ENCODE measurements around the gene CASKIN1.

CASKIN1 gene

DNA sequence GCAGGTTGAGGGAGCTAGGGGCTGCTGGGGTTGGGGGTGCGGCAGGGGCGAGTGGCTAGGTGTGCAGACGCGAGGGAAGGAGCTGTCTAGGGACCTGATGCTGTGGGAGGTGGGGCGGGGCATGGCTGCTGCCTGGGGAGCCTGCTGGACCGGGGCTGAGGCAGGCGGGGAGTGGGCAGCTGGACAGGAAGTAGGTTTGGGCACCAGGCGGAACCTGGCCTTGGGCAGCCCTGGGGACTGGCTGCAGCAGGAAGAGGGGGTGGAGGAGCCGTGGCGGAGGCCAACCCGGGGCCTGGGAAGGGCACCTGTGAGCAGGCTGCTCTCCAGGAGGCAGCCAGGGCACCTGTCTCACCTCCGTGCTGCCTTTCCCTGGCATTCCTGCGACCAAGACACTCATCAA lies 34.0 kb upstream of the CASKIN1 start:
- H3K27ac ChIP-seq, result no peak overlapping the region
- no peak for TF ChIP-seq ZFX (IDR thresholded peaks at IDR 0.05; ENCODE audit: borderline replicate concordance)
- TF ChIP-seq, protein P1, sequence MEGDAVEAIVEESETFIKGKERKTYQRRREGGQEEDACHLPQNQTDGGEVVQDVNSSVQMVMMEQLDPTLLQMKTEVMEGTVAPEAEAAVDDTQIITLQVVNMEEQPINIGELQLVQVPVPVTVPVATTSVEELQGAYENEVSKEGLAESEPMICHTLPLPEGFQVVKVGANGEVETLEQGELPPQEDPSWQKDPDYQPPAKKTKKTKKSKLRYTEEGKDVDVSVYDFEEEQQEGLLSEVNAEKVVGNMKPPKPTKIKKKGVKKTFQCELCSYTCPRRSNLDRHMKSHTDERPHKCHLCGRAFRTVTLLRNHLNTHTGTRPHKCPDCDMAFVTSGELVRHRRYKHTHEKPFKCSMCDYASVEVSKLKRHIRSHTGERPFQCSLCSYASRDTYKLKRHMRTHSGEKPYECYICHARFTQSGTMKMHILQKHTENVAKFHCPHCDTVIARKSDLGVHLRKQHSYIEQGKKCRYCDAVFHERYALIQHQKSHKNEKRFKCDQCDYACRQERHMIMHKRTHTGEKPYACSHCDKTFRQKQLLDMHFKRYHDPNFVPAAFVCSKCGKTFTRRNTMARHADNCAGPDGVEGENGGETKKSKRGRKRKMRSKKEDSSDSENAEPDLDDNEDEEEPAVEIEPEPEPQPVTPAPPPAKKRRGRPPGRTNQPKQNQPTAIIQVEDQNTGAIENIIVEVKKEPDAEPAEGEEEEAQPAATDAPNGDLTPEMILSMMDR (IDR thresholded peaks at IDR 0.05), result no peak

DNA sequence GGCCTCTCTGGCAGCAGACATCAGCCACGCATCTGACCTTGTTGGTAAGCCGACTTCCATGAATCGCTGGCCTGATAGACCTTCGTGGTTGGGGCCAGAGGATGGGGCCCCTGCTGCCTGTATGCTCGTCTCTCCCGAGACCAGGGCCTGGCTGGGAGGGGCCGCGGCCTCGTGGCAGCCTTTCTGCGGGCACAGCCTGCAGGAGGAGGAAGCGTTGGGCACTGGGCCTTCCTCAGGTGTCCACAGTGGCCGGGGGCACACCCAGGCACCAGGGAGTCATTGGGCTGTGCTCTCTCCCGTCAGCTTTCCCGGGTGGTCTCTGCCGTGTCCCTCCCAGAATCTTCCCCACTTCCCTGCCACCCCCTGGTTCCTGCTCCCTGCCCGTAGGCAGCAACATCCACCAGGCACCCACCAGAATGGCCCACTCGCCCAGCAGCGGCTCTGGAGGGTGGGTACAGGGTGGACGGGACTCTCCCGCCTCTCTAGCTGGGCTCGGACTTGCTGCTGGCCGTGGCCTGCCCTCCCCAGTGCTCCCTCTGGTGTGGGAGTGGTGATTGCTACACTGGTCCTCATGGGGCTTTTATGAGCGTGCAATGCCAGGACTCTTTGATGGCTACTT lies 33.3 kb upstream of the CASKIN1 start:
- no peak for TF ChIP-seq ZFX (IDR thresholded peaks at IDR 0.05; ENCODE audit: borderline replicate concordance)
- TF ChIP-seq, protein P1 (IDR thresholded peaks at IDR 0.05), result no peak
- H3K27ac ChIP-seq, result no peak overlapping the region

DNA sequence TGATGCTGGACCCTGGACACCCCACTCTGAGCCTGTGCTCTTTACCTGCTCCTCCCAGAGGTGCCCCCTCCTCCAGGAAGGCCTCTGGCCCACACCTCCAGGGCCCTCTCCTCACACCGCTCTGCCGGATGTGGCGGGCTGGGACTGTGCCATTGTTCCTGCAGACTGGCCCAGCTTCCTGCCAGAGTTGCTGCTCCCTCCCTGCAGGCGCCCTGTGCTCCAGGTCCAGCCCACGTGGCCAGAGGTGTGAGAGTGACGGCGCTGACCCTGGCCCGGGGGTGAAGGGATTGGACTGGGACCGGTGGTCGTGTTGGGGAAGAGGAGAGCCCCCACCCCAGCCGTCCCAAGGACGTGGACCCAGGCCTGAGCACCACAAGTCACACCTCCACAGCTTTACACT lies 32.7 kb upstream of the CASKIN1 start:
- H3K27ac ChIP-seq, result no peak overlapping the region
- TF ChIP-seq, protein P1 (IDR thresholded peaks at IDR 0.05), result no peak
- TF ChIP-seq ZFX (IDR thresholded peaks at IDR 0.05; ENCODE audit: borderline replicate concordance), result no peak

DNA sequence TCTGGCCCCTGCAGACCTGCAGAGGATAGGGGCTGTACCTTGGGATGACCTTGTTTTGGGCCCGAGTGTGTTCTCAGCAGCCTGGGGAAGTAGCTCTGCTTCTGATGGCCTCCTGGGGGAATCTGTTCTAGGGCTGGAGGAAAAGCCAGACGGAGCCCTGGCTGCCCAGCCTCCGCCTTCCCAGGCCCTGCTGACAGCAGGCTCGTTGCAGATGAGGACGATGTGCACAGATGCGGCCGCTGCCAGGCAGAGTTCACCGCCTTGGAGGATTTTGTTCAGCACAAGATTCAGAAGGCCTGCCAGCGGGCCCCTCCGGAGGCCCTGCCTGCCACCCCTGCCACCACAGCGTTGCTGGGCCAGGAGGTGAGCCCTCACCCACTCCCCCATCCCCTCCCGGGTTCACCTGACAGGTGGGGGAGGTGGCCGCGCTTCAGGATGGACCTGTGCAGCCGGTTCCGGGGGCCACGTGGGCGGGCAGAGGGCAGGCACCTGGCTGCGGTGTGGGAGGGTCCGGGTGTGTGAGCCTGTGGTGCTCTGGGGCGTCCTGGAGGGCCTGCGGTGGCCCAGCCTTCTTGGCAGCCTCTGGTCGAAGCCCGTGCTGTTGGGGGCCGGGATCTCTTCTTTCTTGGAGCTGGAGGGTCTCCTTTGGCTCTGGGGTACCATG lies 31.9 kb upstream of the CASKIN1 start:
- peak overlapping the region; percentile 95; the same call in 1 of the 2 replicates for H3K27ac ChIP-seq
- TF ChIP-seq, protein P1 (IDR thresholded peaks at IDR 0.05), result no peak
- no peak for TF ChIP-seq ZFX (IDR thresholded peaks at IDR 0.05; ENCODE audit: borderline replicate concordance)

DNA sequence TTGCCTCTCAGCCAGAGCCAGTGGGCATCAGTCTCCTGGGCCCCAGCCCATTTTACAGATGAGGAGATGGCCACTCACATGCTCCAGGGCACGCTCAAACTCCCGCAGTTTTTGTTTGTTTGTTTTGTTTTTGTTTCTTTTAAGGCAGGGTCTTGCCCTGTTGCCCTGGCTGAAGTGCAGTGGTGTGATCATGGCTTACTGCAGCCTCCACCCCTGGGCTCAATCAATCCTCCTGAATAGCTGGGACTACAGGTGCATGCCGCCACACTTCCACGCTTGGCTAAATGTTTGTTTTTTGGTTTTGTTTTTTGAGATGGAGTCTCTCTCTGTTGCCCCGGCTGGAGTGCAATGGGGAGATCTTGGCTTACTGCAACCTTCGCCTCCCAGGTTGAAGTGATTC lies 30.5 kb upstream of the CASKIN1 start:
- peak overlapping the region; percentile 95 for H3K27ac ChIP-seq
- no peak for TF ChIP-seq ZFX (IDR thresholded peaks at IDR 0.05; ENCODE audit: borderline replicate concordance)
- TF ChIP-seq, protein P1 (IDR thresholded peaks at IDR 0.05), result no peak

DNA sequence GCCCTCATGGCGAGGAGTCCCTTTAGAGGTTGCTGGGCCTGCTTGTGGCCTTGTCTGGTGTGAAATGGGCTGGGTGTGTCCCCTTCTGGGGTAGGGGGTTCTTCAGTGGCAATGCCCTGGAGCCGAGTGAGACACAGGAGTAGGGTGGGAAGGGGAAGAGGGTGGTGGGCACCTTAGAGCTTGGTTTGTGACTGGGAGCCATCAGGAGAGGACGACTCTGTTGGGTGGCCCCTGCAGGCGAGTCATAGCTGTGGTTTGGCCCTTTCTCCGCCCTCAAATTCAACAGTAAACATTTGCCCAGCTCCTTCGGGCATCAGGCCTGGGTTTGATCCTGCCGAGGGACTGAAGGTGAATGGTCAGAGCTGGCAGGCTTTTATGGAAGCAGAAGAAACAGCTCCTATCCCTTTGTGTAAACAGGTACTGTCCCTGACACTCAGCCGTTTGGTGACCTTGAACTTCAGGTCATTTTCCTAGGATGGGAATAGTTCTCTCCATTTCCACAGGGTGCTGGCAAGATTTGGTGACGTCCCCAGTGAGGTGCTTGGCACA lies 29.9 kb upstream of the CASKIN1 start:
- H3K27ac ChIP-seq, result peak overlapping the region; percentile 95
- TF ChIP-seq, protein P1 (IDR thresholded peaks at IDR 0.05), result no peak
- no peak for TF ChIP-seq ZFX (IDR thresholded peaks at IDR 0.05; ENCODE audit: borderline replicate concordance)

DNA sequence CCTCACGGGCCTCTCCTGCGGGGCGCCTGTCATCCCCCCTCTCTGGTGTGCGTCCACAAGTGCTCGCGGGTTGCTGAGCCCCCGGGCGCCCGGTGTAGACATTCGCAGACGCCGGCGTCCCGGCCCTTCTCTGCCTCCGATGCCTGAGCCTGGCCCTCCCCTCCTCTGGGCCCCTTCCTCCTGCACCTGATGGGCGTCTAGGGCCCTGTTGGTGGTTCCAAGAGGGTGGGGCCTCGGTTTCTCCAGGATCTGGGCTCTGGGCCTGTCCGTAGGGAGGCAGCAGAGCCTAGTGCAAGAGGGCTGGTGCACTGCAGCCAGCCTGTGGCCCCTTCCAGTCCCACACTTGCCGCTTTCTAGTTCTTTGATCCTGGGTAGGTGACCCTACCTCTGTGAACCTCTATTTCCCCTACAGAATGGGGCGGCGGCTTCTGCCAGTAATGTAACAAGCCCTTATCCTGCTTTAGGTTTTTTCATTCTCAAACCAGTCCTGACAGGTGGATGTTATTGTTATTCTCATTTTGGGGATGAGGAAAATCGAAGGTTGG lies 27.6 kb upstream of the CASKIN1 start:
- TF ChIP-seq, protein P1 (IDR thresholded peaks at IDR 0.05), result peak; percentile 22; the same call in 1 of the 2 replicates
- TF ChIP-seq ZFX (IDR thresholded peaks at IDR 0.05; ENCODE audit: borderline replicate concordance), result no peak
- peak overlapping the region; percentile 95 for H3K27ac ChIP-seq
